CD14-positive monocyte (primary cell): ENCODE data around the gene ABCB8. TPM values are rescaled to one million over a fixed set of nuclear protein-coding genes. Genes with fewer than 3 reads are reported as not detected.
"Not testable (repeated sequence)": the region's sequence is repeated elsewhere in the genome, so short reads cannot be mapped to it uniquely, and the experiment has no call there.

Source experiments
- DNase-seq, 3 donors: peaks; one replicate each; pipeline ENCODE4 v3.0.0-alpha.2; 2011 to 2022
- H2AFZ ChIP-seq: 2 replicates; pipeline ENCODE4 v1.6.0; 2012; ENCODE audit warnings: mild to moderate bottlenecking, low read depth, low read length, inconsistent platforms; ENCODE audit not compliant: insufficient read depth, poor library complexity, severe bottlenecking
- H3K27ac ChIP-seq, 2 donors: 1 replicate in 1 of 2; 2 replicates in 1 of 2; pipeline ENCODE4 v1.5.1; 2012 to 2013; ENCODE audit warnings: low read length in 2 of 2, control low read depth in 1 of 2, inconsistent platforms in 1 of 2, low read depth in 1 of 2, mild to moderate bottlenecking in 1 of 2
- H3K27me3 ChIP-seq, 2 donors: one replicate each; pipeline versions ENCODE4 v1.6.0 to v1.6.1; 2011 to 2013; ENCODE audit warnings: low read length in 2 of 2; ENCODE audit not compliant: control insufficient read depth in 2 of 2, insufficient read depth in 2 of 2
- H3K36me3 ChIP-seq, 2 donors: replicated peaks in 1 of 2; 1 replicate in 1 of 2; 2 replicates in 1 of 2; pipeline versions ENCODE4 v1.5.1 to v1.6.1; 2012 to 2013; ENCODE audit warnings: low read length in 2 of 2, control low read depth in 1 of 2, inconsistent platforms in 1 of 2, mild to moderate bottlenecking in 1 of 2; ENCODE audit not compliant: insufficient read depth in 2 of 2, control insufficient read depth in 1 of 2
- H3K4me1 ChIP-seq, 2 donors: 1 replicate in 1 of 2; 2 replicates in 1 of 2; pipeline versions ENCODE4 v1.5.1 to v1.6.1; 2012 to 2013; ENCODE audit warnings: low read length in 2 of 2, control low read depth in 1 of 2, inconsistent platforms in 1 of 2, mild to moderate bottlenecking in 1 of 2, moderate library complexity in 1 of 2; ENCODE audit not compliant: insufficient read depth in 2 of 2, control insufficient read depth in 1 of 2
- H3K4me2 ChIP-seq: replicated peaks from 2 replicates; pipeline ENCODE3; 2012; ENCODE audit warnings: low read length, moderate library complexity, mild to moderate bottlenecking; ENCODE audit not compliant: poor library complexity, severe bottlenecking; ENCODE audit errors: extremely low read depth
- H3K4me3 ChIP-seq, 3 experiments: fragments of 200-600 bp in 1 of 3; sonication (generic) in 1 of 3; replicated peaks in 1 of 3; 1 replicate in 2 of 3; 2 replicates in 1 of 3; pipeline ENCODE4 v1.5.1; 2011 to 2013; ENCODE audit warnings: low read length in 3 of 3, mild to moderate bottlenecking in 3 of 3, control low read depth in 2 of 3, low read depth in 2 of 3, inconsistent platforms in 1 of 3, moderate library complexity in 1 of 3
- H3K79me2 ChIP-seq: 2 replicates; pipeline ENCODE4 v1.6.0; 2012; ENCODE audit warnings: mild to moderate bottlenecking, control low read depth, inconsistent platforms, low read length, moderate library complexity; ENCODE audit not compliant: insufficient read depth
- H3K9ac ChIP-seq: 2 replicates; pipeline ENCODE4 v1.6.0; 2017; ENCODE audit warnings: low read length, mild to moderate bottlenecking; ENCODE audit not compliant: insufficient read depth, poor library complexity, severe bottlenecking
- H3K9me3 ChIP-seq, 2 donors: replicated peaks in 1 of 2; 1 replicate in 1 of 2; 2 replicates in 1 of 2; pipeline versions ENCODE4 v1.5.1 to v1.6.1; 2012 to 2013; ENCODE audit warnings: low read length in 2 of 2, control low read depth in 1 of 2; ENCODE audit not compliant: control insufficient read depth in 1 of 2, insufficient read depth in 1 of 2
- H4K20me1 ChIP-seq: 2 replicates; pipeline ENCODE4 v1.6.0; 2012; ENCODE audit warnings: mild to moderate bottlenecking, low read length, control low read depth, moderate library complexity; ENCODE audit not compliant: insufficient read depth
- H3K27ac Mint-ChIP-seq, 7 donors: one replicate each; pipeline ENCODE4 v1.8.0; 2020; ENCODE audit warnings: mild to moderate bottlenecking in 7 of 7, mixed read lengths in 7 of 7, moderate library complexity in 6 of 7, inconsistent platforms in 2 of 7
- H3K27me3 Mint-ChIP-seq, 3 donors: one replicate each; pipeline ENCODE4 v1.8.0; 2021 to 2022; ENCODE audit warnings: low read depth in 3 of 3, mild to moderate bottlenecking in 3 of 3, mixed read lengths in 3 of 3, moderate library complexity in 3 of 3, inconsistent platforms in 1 of 3
- H3K36me3 Mint-ChIP-seq, 2 donors: one replicate each; pipeline ENCODE4 v1.8.0; 2020; ENCODE audit warnings: mixed read lengths in 2 of 2, inconsistent platforms in 1 of 2, mild to moderate bottlenecking in 1 of 2
- H3K4me1 Mint-ChIP-seq: one replicate; pipeline ENCODE4 v1.8.0; 2020; ENCODE audit warnings: mild to moderate bottlenecking, mixed read lengths
- H3K4me3 Mint-ChIP-seq, 2 donors: one replicate each; pipeline ENCODE4 v1.8.0; 2020; ENCODE audit warnings: mild to moderate bottlenecking in 2 of 2, mixed read lengths in 2 of 2, moderate library complexity in 1 of 2
- H3K9me3 Mint-ChIP-seq, 7 donors: one replicate each; pipeline ENCODE4 v1.8.0; 2020 to 2022; ENCODE audit warnings: mixed read lengths in 7 of 7, mild to moderate bottlenecking in 6 of 7, moderate library complexity in 6 of 7, inconsistent platforms in 2 of 7
- CTCF ChIP-seq: fragments of 200-600 bp; IDR thresholded peaks from one replicate; pipeline ENCODE4 v1.8.0; 2022; ENCODE audit warnings: antibody characterized with exemption, mild to moderate bottlenecking
- whole genome bisulfite sequencing: methylation state at CpG from one replicate; pipeline ENCODE4 v1.1.5; 2013; ENCODE audit warnings: missing lambda C conversion rate; ENCODE audit not compliant: insufficient coverage; 5-methylcytosine and 5-hydroxymethylcytosine counted together
- intact Hi-C, 2 donors: fragments of 100-400 bp; cut with micrococcal nuclease; formaldehyde crosslinking; loops; one replicate each; pipeline versions ENCODE4 v1.15.0 to v1.15.1; 2023
- polyA plus RNA-seq, 3 donors: library from polyadenylated mRNA; depleted of rRNA in 1 of 3; unstranded in 2 of 3; stranded (reverse) in 1 of 3; fragments of 300-500 nt in 2 of 3; fragments of >200 nt in 1 of 3; fragmentation: Illumina TruSeq in 2 of 3; gene quantifications; 1 replicate in 2 of 3; 2 replicates in 1 of 3; pipeline ENCODE4 v1.2.3, GENCODE V29; 2012 to 2021

Gene ABCB8
- polyA plus RNA-seq, 3 donors: 9.3 to 19.9 (median 9.5) TPM

- H3K27ac Mint-ChIP-seq: peak within 1 kb of the TSS in 1 of 7 donors; percentile 27
- Histone ChIP-seq H3K9me3 (peaks cover 0 to 6% of the 10 kb centered on the region in 2 donors), H3K4me2 (no peak within 1 kb of the TSS), H3K4me3 (no peak within 1 kb of the TSS), H3K27me3 (peaks cover 11 to 24% of the 10 kb centered on the region in 2 donors), H3K4me1 (peaks cover 14 to 18% of the 10 kb centered on the region in 2 donors), H3K9ac (no peak within 1 kb of the TSS), H3K79me2 (peaks cover 4% of the 10 kb centered on the region), H2AFZ (no peak within 1 kb of the TSS), H4K20me1 (no peaks in the 10 kb centered on the region), H3K36me3 (no peaks in the 10 kb centered on the region), H3K27ac (no peak within 1 kb of the TSS)
- TF ChIP-seq CTCF: no peak
- no CpG with 5 or more reads among the region's 4 CpGs for WGBS
- peaks cover 19% of the 10 kb centered on the region for H3K4me1 Mint-ChIP-seq
- H3K36me3 Mint-ChIP-seq: no peaks in the 10 kb centered on the region
- no peak for DNase-seq
- intact Hi-C loops: loop anchor here in 1 of 2 donors (5.0 kb wide), 1 partner anchor 88 kb away; no protein-coding TSS in a partner anchor
- peaks cover 29 to 50% (median 31%) of the 10 kb centered on the region in 3 donors for H3K27me3 Mint-ChIP-seq
- H3K4me3 Mint-ChIP-seq: no peak within 1 kb of the TSS
- peaks cover 0 to 2% (median 1%) of the 10 kb centered on the region in 7 donors for H3K9me3 Mint-ChIP-seq
Measured at GRCh38 chr7:151024435-151025056, 3.7 kb upstream of the ABCB8 start, which contains the start of gene ATG9B. ATG9B (minus strand) TSS chr7:151024494; CDS start chr7:151024423, 71 bp downstream.

- 83% methylated on average over 4 of the region's 4 CpGs for WGBS
- intact Hi-C loops: loop anchor here in 1 of 2 donors (5.0 kb wide), 1 partner anchor 86 kb away; no protein-coding TSS in a partner anchor
- Mint-ChIP-seq H3K9me3 (peaks cover 0 to 2% (median 0%) of the 10 kb centered on the region in 7 donors), H3K27me3 (peaks cover 14 to 35% (median 16%) of the 10 kb centered on the region in 3 donors), H3K4me3 (peak overlapping the region in 1 of 2 donors; percentile 15), H3K27ac (peak overlapping the region in 1 of 7 donors; percentile 91), H3K36me3 (no peaks in the 10 kb centered on the region), H3K4me1 (peaks cover 22% of the 10 kb centered on the region)
- TF ChIP-seq CTCF: no peak
- H4K20me1 ChIP-seq: no peaks in the 10 kb centered on the region
- peaks cover 4% of the 10 kb centered on the region for H3K79me2 ChIP-seq
- H3K9me3 ChIP-seq: no peaks in the 10 kb centered on the region
- peak overlapping the region; percentile 33 for H2AFZ ChIP-seq
- DNase-seq: no peak
- H3K4me3 ChIP-seq: no peak overlapping the region
- H3K4me2 ChIP-seq: no peak overlapping the region
- H3K27ac ChIP-seq: no peak overlapping the region
- no peaks in the 10 kb centered on the region for H3K36me3 ChIP-seq
- peaks cover 0 to 9% of the 10 kb centered on the region in 2 donors for H3K27me3 ChIP-seq
- H3K4me1 ChIP-seq: peaks cover 14 to 18% of the 10 kb centered on the region in 2 donors
- H3K9ac ChIP-seq: no peak overlapping the region
Measured at GRCh38 chr7:151025924-151026671, 2.2 kb upstream of the ABCB8 start.

DNA sequence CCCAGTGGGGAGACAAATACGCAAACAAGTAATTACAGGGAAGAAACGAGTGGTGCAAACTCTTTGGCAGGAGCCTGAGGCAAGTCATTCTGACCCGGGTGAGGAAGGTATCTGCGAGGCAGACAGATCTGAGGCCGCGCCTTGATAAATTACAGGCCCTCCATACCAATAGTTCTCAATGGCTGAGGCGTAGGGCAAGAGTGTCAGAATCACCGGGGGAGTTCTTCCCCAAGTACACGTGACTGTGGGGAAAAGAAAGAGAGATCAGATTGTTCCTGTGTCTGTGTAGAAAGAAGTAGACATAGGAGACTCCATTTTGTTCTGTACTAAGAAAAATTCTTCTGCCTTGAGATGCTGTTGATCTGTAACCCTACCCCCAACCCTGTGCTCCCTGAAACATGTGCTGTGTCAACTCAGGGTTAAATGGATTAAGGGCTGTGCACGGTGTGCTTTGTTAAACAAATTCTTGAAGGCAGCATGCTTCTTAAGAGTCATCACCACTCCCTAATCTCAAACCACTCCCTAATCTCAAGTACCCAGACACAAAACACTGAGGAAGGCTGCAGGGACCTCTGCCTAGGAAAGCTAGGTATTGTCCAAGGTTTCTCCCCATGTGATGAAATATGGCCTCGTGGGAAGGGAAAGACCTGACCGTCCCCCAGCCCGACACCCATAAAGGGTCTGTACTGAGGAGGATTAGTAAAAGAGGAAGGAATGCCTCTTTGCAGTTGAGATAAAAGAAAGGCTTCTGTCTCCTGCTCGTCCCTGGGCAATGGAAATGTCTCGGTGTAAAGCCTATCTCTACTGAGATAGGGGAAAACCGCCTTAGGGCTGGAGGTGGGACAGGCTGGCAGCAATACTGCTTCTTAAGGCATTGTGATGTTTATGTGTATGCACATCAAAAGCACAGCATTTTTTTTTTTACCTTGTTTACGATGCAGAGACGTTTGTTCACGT is 1.2 kb upstream of the ABCB8 start:
- intact Hi-C loops: loop anchor here in 1 of 2 donors (5.0 kb wide), 1 partner anchor 85 kb away; no protein-coding TSS in a partner anchor
- peak overlapping the region; percentile 74 for H3K4me2 ChIP-seq
- H3K9me3 ChIP-seq, H3K36me3 ChIP-seq, H3K79me2 ChIP-seq, H4K20me1 ChIP-seq, DNase-seq, H3K36me3 Mint-ChIP-seq, H3K27me3 ChIP-seq, H3K9ac ChIP-seq, H3K27ac ChIP-seq, H3K9me3 Mint-ChIP-seq: not testable (repeated sequence)
- Mint-ChIP-seq H3K27ac (peak overlapping the region; percentile 91 to 97 (median 95)), H3K4me3 (peak overlapping the region; percentile 91 to 94), H3K27me3 (peaks cover 6 to 28% (median 8%) of the 10 kb centered on the region in 3 donors), H3K4me1 (peaks cover 22% of the 10 kb centered on the region)
- 63% methylated on average over 7 of the region's 19 CpGs for WGBS
- peak overlapping the region in 1 of 3 experiments; percentile 98 for H3K4me3 ChIP-seq
- peak overlapping the region; percentile 89 for H2AFZ ChIP-seq
- H3K4me1 ChIP-seq: peaks cover 14 to 18% of the 10 kb centered on the region in 2 donors
